GM10266 (cell line): Measurements from ENCODE around the gene ALPP.
"Not testable (repeated sequence)": the region's sequence is repeated elsewhere in the genome, so short reads cannot be mapped to it uniquely, and the experiment has no call there.

Source experiments
- DNase-seq: peaks from one replicate; pipeline ENCODE4 v3.0.0; 2012; ENCODE audit errors: extremely low spot score
- TF ChIP-seq, protein P1 (sequence below): IDR thresholded peaks from 2 replicates; pipeline ENCODE4 v1.5.1; 2012; ENCODE audit warnings: mild to moderate bottlenecking, low read depth; ENCODE audit not compliant: control insufficient read depth, insufficient read depth; ENCODE audit errors: missing control alignments

ALPP gene

DNA sequence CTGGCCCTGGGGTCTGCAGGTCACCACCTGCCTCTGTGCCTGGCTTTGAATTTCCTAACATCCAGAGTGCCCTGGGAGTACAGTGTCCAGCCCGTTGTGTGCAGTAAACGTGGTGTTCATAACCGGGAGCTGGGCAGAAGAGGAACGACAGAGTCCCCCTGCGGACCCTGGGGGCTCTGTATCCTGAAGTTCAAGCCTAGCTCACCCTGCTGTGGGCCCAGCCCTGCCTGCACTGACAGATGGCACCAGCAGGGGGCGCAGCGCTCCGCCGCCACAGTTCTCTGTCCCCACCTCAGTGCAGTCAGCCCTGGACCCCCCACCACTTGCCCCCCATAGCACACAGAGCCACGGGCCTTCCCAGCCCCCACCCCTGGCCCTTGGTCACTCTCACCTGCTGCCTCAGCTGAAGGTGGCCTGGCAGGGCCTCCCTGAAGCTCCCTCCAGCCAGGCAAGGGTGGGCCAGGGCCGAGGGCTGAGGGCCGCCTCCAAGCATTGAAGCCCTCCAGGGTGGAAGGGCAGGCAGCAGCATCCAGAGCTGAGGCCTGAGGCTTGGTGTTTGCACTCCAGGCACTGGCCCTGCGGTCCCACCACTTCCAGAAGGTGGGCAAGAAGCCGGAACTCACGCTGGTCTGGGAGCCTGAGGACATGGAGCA lies 43.2 kb upstream of the ALPP start:
- TF ChIP-seq, protein P1, sequence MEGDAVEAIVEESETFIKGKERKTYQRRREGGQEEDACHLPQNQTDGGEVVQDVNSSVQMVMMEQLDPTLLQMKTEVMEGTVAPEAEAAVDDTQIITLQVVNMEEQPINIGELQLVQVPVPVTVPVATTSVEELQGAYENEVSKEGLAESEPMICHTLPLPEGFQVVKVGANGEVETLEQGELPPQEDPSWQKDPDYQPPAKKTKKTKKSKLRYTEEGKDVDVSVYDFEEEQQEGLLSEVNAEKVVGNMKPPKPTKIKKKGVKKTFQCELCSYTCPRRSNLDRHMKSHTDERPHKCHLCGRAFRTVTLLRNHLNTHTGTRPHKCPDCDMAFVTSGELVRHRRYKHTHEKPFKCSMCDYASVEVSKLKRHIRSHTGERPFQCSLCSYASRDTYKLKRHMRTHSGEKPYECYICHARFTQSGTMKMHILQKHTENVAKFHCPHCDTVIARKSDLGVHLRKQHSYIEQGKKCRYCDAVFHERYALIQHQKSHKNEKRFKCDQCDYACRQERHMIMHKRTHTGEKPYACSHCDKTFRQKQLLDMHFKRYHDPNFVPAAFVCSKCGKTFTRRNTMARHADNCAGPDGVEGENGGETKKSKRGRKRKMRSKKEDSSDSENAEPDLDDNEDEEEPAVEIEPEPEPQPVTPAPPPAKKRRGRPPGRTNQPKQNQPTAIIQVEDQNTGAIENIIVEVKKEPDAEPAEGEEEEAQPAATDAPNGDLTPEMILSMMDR: peak; percentile 24

DNA sequence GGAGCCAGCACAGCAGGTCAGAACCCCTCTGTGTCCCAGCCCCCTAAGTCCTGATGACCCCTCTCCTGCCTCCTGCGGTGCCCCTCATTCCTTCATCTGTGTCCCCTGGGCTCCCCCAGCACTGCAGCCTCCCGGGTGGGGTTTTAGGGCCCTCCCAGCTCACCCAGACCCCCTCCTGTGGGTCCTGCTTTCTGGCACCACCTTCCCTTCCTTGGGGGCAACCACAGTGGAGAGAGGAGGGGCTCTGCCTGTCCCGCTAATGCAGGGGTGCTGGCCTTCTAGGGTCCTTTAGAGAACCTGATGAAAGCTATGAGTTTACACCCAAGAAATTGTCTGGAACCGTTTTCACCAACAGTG lies 42.7 kb upstream of the ALPP start:
- TF ChIP-seq, protein P1: no peak
- DNase-seq: no peak

More for the DNA sequence above, 43.2 kb upstream of the ALPP start:
- DNase-seq: not testable (repeated sequence)

DNA sequence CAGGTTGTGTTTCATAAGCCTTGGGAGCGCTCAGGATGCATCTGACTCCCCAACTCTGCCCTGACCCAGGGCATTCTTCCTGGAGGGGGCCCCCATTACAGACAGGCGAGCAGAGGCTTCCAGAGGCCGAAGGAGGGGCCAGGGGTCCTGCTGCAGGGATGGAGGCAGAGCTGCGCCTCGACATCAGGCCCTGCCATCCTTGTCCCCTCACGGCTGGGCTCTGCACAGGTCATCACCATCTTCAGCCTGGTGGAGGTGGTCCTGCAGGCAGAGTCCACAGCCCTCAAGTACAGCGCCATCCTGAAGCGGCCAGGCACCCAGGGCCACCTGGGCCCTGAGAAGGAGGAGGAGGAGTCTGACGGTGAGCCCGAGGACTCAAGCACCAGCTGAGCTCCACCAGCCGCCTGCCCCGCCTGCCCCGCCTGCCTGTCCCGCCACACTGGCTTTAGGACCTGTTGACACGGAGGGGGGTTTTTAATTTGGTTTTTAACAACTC lies 42.3 kb upstream of the ALPP start:
- TF ChIP-seq, protein P1: no peak
- no peak for DNase-seq

DNA sequence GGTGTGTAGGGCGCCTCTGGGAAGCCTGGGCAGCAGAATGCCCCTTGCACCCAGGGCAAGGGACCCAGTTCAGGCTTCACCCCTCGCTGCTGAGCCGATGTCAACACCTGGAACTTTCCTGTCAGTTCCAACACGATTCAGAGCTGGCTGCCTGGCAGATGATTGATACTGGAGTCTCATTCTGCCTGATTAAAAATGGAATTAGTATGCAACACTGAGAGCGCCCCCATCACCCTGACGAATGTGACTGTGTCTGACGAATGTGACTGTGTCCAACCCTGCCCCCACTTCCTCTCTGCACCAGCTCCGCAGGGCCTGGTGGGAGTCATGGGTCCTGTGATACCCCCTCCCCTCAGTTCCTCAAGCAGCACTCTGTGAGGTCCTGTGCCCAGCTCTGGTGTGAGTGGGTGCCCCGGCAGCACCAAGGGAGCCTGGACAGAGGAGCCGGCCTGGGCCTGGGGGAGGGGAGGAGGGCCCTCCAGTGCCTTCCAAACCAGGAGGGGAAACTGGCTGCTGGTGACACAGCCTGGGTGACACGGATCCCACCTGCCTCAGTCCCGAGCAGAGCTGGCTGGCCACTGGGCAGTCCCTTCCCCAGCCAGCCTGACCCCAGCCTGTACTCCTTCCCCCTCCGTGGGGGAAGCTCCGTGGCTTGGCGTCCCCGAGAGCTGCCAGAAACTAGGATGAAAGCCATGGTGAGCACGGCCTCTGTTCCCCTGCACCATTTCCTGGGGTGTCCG lies 41.4 kb upstream of the ALPP start:
- no peak for DNase-seq
- TF ChIP-seq, protein P1: no peak

DNA sequence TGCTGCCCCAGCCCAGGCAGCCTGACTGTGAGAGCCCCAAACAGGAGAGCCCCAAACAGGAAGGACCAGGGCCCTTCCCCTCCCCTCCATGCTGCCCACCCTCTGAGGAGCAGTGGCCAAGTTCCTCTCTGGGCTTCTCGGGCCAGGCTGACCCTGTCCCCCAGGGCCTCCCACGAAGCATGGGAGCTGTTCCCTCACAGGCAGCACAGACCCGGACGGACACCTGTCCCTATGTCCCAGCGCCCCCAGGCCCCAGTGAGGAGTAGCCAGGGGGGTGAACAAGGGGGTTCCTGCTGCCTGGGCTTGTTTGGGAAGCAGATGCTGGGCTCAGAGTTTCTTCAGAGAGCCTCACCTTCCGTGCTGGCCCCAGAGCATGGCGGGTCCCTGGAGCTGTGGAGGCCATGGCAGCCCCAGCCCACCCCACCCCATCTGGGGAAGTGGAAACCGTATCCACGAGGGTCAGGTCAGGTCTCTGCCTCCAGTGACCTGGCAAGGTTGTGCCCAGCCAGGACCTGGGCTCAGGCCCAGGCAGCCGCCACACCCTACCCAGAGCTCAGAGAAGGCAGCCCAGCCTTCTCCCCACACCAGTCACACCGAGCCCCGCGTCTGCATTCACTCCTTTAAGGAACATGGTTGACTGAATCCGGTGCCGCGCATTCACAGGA lies 40.3 kb upstream of the ALPP start:
- not testable (repeated sequence) for DNase-seq

DNA sequence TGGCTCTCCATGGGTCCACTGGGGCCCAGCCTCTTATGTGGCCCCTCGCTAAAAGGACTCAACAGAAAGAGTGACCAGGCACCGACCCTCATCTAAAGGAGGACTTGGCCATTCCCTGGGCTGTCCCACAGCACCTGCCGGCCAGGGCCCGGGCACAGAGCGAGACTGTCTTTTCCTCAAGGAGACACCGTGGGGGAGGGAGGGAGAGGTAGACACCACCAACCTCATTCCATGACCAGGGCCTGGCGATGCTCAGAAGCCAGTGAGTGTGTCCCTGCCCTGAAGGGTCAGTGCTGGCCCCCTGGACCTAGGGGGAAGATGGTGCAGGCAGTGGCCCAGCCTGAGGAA lies 39.8 kb upstream of the ALPP start:
- TF ChIP-seq, protein P1: no peak
- DNase-seq: no peak

DNA sequence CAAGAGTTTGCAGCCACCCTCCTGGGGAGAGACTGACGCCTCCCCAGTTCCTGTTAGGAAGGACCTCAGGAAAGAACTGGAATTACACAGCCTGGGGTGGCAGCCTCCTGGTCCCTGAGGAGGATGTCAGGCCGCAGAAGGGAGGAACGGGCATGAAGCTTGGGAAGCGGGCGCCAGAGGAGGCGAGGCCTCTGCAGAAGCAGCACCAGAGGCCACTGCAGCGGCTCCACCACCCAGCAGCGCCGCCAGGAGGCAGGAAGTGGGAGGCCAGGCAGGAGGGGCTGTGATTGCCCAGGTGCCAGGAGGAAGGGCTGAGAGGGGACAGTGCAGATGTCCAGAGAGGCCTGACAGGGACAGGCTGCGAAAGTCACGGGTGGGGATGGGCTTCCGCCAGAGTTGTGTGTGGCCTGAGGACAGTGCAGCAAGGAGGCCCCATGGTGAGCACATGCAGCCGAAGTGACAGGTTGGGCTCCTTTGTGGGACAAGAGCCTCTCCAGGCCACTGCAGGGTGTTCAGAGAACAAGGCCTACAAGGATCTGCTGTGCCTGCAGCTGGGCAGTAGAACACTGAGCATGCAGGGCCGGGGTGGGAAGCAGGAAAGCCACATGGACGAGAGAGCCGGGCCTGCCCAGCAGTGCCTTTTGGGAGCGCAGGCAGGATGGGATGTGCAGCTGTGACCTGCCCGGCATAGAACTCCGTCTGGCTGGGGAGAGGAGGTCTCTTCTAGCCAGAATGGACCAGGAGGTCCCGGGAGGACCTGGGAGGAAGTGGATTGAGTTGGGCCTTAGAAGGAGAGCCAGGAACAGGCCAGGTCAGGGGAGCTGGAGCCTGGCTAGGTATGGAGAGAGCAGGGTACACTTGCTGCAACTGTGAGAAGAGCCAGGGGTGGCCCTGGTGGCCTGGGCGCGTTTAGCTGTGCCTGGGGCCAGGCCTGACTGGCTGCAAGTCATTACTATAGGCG lies 39.1 kb upstream of the ALPP start:
- DNase-seq: no peak
- TF ChIP-seq, protein P1: no peak
